Upper lobe of left lung (tissue), 4 donors: ENCODE results near the gene GABRB1.

ENCODE experiments used
- CTCF ChIP-seq, 6 experiments: fragments of 450-650 bp in 4 of 6; fragments of 200-600 bp in 2 of 6; sonication (generic) in 2 of 6; IDR thresholded peaks; one replicate each; pipeline ENCODE4 v1.5.1; 2016 to 2019; ENCODE audit warnings: antibody characterized with exemption in 6 of 6
- EP300 ChIP-seq, 4 donors: sonication (generic); formaldehyde crosslinking; IDR thresholded peaks; one replicate each; pipeline ENCODE4 v1.5.1; 2017; ENCODE audit warnings: antibody characterized with exemption in 4 of 4, control low read depth in 2 of 4

- TF ChIP-seq CTCF (IDR thresholded peaks at IDR 0.05) = no peak
- no peak for TF ChIP-seq EP300 (IDR thresholded peaks at IDR 0.05)
Observed at GRCh38 chr4:47068986-47069385, 37.6 kb downstream of the GABRB1 start.
